Non-pigmented ciliary epithelial cell (primary cell): Measurements from ENCODE around the gene RND1.
"Not testable (repeated sequence)": the region's sequence is repeated elsewhere in the genome, so short reads cannot be mapped to it uniquely, and the experiment has no call there.

ENCODE experiments used
- DNase-seq: peaks from one replicate; pipeline ENCODE4 v3.0.0-alpha.2; 2010; ENCODE audit warnings: low read depth

Gene RND1

GRCh38 chr12:48865281-48866051 lies at the start of gene RND1:
Gene RND1, minus strand, starts transcription at chr12:48865870. Its CDS starts 103 bp downstream, at chr12:48865767.
- peak; percentile 67 for DNase-seq

GRCh38 chr12:48910196-48910595 lies 44.5 kb upstream of the RND1 start:
- no peak for DNase-seq

- DNase-seq, result not testable (repeated sequence)
Observed at GRCh38 chr12:48909698-48910097, 44.0 kb upstream of the RND1 start.

- DNase-seq, result no peak
Observed at GRCh38 chr12:48907245-48907644, 41.6 kb upstream of the RND1 start.

- no peak for DNase-seq
Observed at GRCh38 chr12:48903982-48904411, 38.3 kb upstream of the RND1 start.

GRCh38 chr12:48903363-48903981 lies 37.8 kb upstream of the RND1 start:
- DNase-seq, result no peak

GRCh38 chr12:48901278-48901677 lies 35.6 kb upstream of the RND1 start:
- DNase-seq, result no peak

GRCh38 chr12:48899651-48900050 lies 34.0 kb upstream of the RND1 start:
- DNase-seq, result no peak

- no peak for DNase-seq
Observed at GRCh38 chr12:48894271-48894670, 28.6 kb upstream of the RND1 start.

GRCh38 chr12:48890657-48891418 lies 25.2 kb upstream of the RND1 start:
- no peak for DNase-seq

- DNase-seq, result no peak
Observed at GRCh38 chr12:48889679-48890078, 24.0 kb upstream of the RND1 start.

GRCh38 chr12:48883305-48884161 lies 17.9 kb upstream of the RND1 start:
- DNase-seq, result no peak

- DNase-seq, result no peak
Observed at GRCh38 chr12:48882972-48883304, 17.3 kb upstream of the RND1 start.

GRCh38 chr12:48882315-48882687 lies 16.6 kb upstream of the RND1 start:
- DNase-seq, result no peak

GRCh38 chr12:48881686-48882314 lies 16.1 kb upstream of the RND1 start:
- DNase-seq, result no peak

- no peak for DNase-seq
Observed at GRCh38 chr12:48880647-48881046, 15.0 kb upstream of the RND1 start.

GRCh38 chr12:48878548-48878947 lies 12.9 kb upstream of the RND1 start:
- DNase-seq, result no peak

- DNase-seq, result no peak
Observed at GRCh38 chr12:48875944-48876515, 10.4 kb upstream of the RND1 start.

- not testable (repeated sequence) for DNase-seq
Observed at GRCh38 chr12:48873534-48873933, 7.9 kb upstream of the RND1 start.

GRCh38 chr12:48873096-48873495 lies 7.4 kb upstream of the RND1 start:
- no peak for DNase-seq

GRCh38 chr12:48869191-48869590 lies 3.5 kb upstream of the RND1 start:
- DNase-seq, result no peak
